ENCODE data around the gene TWSG1.
"Not testable (repeated sequence)": the region's sequence is repeated elsewhere in the genome, so short reads cannot be mapped to it uniquely, and the experiment has no call there.

Gene TWSG1

GRCh38 chr18:9336827-9337226, 2.3 kb downstream of the TWSG1 start:
- DNase-seq, result no peak

DNA sequence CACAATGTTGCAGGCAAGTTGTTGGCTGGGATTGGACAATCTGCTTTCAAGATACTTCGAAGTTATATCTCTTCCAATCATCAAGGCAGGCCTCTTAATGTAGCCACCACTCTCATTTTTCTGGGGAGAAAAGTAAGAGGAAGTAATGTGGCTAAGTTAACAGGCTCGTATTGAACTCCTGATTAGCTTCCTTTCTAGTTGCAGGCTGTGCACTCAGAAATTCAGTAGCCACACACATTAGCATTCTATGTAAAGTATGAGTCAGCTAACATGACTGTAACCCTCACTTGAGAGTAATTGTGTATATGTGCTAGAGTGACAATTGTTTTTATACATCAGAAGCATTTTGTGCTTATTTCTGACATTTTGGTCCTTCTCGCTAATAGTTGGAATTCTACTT, 3.3 kb downstream of the TWSG1 start:
- DNase-seq, result peak; percentile 67

- no peak for DNase-seq
Observed at GRCh38 chr18:9340472-9340871, 5.9 kb downstream of the TWSG1 start.

GRCh38 chr18:9343577-9343976, 9.0 kb downstream of the TWSG1 start:
- no peak for DNase-seq

DNA sequence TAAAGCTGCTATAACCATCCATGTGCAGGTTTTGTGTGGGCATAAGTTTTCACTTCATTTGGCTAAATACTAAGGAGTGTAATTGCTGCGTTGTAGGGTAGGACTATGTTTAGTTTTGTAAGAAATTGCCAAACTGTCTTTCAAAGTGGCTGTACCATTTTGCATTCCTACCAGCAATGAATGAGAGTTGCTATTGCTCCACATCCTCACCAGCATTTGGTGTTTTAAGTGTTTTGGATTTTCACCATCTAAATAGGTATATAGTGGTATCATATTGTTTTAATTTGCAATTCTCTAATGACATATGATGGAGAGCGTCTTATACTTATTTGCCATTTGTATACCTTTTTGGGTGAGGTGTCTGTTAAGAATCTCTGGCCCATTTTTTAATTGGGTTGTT, 12.2 kb downstream of the TWSG1 start:
- DNase-seq, result no peak

DNA sequence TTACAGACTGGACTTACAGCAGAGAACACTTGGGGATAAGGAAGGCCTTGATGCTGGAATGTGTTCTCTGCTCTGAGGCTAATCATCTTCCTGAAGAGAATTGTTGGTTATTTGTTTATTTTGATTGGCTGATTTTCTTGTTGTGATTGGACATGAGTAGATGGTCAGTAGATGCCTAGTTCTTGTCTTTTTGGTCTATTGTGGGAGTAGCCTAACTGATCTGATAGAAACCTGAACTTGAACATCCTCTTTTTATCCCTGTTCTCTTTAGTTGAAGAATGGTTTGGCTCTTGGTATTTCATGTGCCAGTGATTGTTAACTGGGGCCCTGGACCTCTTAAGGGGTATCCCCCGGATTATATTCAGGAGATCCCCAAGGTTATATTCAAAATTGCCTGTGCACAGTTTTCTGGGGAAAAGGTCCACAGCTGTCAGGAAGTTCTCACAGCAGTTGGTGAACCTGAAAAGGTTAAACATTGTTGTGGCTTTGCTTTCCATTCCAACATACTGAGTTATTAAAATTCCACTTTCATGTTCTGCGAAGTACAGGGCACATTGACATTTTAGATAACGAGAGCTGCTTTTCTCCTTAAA, 13.6 kb downstream of the TWSG1 start:
- no peak for DNase-seq

DNA sequence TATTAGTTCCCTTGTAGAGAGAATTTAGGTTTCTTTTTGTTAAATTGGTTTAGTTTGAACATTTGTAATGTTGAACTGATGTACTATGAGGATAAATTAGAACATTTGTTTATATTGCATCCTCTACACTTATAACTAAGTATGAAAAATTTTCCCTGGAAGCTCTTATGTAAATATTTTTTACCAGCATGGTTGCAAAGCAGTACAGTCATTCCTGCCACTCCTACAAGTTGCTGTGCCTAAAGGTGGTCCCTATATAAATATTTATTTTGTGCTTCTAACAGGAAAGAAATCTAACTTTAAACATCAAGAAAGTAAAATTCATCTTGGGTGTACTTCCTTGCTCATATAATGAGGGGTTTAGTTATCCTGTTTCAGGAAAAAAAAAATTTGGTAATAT, 14.2 kb downstream of the TWSG1 start:
- DNase-seq, result no peak

DNA sequence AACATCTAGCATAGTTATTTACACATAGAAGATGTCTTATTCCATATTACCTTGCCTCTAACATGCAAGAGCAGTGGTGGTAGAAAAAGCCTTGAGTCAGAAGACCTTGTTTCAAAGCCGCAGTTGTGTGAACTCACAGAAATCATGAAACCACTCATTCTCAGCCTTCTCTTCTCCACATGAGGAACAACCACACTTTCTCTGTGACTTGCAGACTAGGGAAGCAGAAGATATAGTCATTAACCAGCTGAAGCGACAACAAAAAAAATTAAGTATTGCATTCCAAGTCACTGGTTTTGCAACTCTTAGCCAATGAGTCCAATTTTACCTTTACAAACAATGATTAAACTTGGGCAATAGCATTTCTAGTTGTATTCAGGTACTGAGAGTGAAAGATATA, 19.0 kb downstream of the TWSG1 start:
- peak; percentile 70 for DNase-seq

DNA sequence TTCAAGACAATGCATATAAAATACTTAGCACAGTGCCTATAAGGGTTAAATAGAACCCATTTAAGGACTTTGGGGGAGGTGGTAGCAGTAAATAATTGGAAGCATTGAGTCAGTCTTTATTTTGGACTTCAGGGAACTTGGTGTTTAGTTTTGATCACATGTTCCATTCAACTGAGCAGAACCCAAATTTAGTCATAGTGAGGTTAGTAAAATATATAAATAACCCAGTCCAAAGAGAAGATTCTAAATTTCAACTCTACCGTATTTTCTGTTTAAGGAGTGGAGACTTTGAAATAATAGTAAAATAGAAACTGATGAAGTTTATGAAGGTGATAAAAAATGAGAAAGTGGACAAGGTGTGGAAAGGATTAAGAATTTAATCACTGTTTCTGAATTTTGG, 19.7 kb downstream of the TWSG1 start:
- no peak for DNase-seq

GRCh38 chr18:9356976-9357375, 22.4 kb downstream of the TWSG1 start:
- no peak for DNase-seq

GRCh38 chr18:9359796-9360195, 25.2 kb downstream of the TWSG1 start:
- DNase-seq, result no peak

- no peak for DNase-seq
Observed at GRCh38 chr18:9361191-9361590, 26.6 kb downstream of the TWSG1 start.

- DNase-seq, result no peak
Observed at GRCh38 chr18:9362869-9363268, 28.3 kb downstream of the TWSG1 start.

- DNase-seq, result no peak
Observed at GRCh38 chr18:9364242-9364641, 29.7 kb downstream of the TWSG1 start.

DNA sequence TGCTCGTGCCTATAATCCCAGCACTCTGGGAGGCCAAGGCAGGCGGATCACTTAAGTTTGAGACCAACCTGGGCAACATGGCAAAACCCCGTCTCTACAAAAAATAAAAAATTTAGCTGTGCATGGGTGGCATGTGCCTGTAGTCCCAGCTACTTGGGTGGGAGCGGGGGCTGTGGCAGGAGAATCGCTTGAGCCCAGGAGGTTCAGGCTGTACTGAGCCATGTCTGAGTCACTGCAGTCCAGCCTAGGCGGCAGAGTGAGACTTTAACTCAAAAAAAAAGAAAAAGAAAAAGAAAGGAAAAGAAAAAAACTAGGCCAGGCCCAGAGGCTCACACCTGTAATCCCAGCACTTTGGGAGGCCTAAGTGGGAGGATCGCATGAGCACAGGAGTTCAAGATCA, 30.8 kb downstream of the TWSG1 start:
- no peak for DNase-seq

DNA sequence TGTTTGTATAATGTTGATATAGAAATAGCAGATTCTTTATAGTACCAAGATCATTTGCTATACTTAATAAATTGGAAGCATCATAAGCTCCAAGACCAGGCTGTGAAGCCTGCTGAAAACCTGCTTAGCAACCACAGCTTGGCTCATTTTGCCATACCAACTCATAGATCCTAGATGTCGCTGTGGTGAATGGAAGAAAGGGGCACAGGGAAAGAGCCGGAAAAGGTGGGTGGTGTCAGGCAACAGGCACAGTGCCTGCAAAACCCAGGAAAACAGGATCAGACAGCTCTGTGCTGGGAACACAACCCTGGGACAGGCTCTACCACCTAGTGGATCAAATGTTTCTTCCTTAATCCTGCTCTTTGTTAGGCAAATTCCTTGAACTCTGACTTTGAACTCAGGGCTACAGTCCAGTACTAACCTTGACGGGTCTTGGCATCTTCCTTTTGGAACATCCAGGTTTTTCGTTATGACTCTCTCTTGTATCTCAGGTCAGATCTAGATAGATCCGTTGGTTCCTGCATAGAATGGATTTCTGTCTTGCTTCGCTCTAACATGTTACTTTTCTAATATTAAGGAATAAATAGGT, 31.6 kb downstream of the TWSG1 start:
- no peak for DNase-seq

GRCh38 chr18:9373254-9373653, 38.7 kb downstream of the TWSG1 start:
- DNase-seq, result not testable (repeated sequence)

- DNase-seq, result no peak
Observed at GRCh38 chr18:9379118-9379517, 44.5 kb downstream of the TWSG1 start.

GRCh38 chr18:9380101-9380500, 45.5 kb downstream of the TWSG1 start:
- DNase-seq, result no peak

DNA sequence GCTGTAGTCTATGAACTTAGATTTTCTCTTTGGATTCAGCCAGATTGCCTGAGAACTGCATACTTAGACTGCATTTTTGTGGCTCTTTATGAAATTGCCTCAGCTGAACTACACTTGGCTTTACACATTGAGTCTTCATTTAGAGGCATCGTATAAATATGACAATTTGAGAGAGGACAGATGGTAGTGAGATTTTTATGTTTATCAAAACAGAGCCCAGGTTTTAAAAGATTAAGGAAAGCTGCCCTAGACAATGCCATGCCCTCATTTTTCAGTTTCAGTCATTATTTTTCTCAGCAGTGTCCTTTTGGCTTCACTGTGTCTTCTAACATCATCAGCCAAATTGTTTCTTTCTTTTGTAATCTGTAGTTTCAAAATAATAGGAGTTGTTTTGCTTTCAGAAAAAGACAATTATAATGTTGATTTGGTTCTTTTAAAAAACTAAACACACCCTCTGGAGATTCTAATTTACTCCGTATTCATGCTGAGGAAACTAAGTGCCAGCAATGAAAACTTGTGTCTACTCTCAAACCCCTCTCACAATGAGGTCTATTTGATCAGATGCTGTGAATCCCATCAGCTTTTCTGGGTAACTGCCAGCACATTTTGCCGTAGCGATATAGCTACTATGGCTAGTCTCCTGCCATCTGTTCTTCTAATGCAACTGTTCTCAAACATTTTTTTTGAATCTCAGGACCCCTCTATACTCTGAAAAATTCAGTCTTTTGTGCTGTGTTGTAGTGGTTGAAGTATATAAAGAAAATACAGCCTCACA, 46.2 kb downstream of the TWSG1 start:
- DNase-seq, result no peak

DNA sequence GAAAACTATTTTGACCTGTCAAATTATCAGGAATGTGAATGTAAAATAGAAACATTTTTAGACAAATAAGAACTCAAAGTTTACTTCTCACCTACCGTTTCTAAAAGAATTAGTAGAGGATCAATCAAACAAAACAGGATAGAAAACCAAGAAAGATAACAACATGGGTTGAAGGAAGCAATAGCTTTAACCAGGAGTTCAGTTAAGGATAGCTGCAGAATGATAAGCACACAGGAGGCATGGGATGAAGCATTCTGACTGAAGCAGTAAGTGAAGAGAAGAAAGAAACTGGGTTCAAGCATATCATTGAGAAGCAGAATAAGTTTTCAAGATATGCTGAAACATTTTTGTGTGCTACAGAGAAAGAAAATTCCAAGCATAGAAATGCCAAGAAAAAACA, 52.3 kb downstream of the TWSG1 start:
- DNase-seq, result no peak

- no peak for DNase-seq
Observed at GRCh38 chr18:9387891-9388290, 53.3 kb downstream of the TWSG1 start.

- no peak for DNase-seq
Observed at GRCh38 chr18:9389706-9390105, 55.1 kb downstream of the TWSG1 start.

GRCh38 chr18:9392726-9393125, 58.2 kb downstream of the TWSG1 start:
- DNase-seq, result no peak

DNA sequence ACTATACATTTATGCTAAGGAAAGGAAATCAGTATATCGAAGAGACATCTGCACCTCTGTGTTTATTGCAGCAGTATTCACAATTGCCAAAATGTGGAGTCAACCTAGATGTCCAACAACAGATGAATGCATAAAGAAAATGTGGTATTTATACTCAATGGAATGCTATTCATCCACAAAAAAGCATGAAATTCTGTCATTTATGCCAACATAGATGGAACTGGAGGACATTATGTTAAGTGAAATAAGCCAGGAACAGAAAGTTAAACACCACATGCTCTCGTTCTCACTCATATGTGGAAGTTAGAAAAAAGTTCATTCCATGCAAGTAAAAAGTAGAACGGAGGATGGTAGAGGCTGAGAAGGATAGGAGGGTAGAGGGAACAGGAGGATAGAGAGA, 59.5 kb downstream of the TWSG1 start:
- no peak for DNase-seq

All from SIG-M5 (cell line).